Parathyroid adenoma (tissue), 2 donors: ENCODE results near the gene PDSS2.

Experiments
- H2AFZ ChIP-seq: fragments of 300-600 bp; sonication (generic); one replicate; pipeline ENCODE4 v1.7.0; 2017; ENCODE audit warnings: antibody characterized with exemption, mild to moderate bottlenecking
- H3K27ac ChIP-seq: fragments of 300-600 bp; sonication (generic); one replicate; pipeline ENCODE4 v1.7.0; 2017
- H3K27me3 ChIP-seq: fragments of 300-600 bp; sonication (generic); one replicate; pipeline ENCODE4 v1.7.0; 2017; ENCODE audit warnings: low read length; ENCODE audit not compliant: control insufficient read depth, insufficient read depth
- H3K36me3 ChIP-seq: fragments of 300-600 bp; sonication (generic); one replicate; pipeline ENCODE4 v1.7.0; 2017; ENCODE audit warnings: low read length; ENCODE audit not compliant: control insufficient read depth, insufficient read depth
- H3K4me1 ChIP-seq: fragments of 300-600 bp; sonication (generic); one replicate; pipeline ENCODE4 v1.7.0; 2017; ENCODE audit warnings: control low read depth
- H3K4me2 ChIP-seq: fragments of 300-600 bp; sonication (generic); one replicate; pipeline ENCODE4 v1.7.0; 2017; ENCODE audit warnings: low read length
- H3K4me3 ChIP-seq: fragments of 300-600 bp; sonication (generic); one replicate; pipeline ENCODE4 v1.7.0; 2017; ENCODE audit warnings: low read depth, low read length
- H3K79me2 ChIP-seq: fragments of 300-600 bp; sonication (generic); one replicate; pipeline ENCODE4 v1.7.0; 2017; ENCODE audit warnings: control low read depth
- H3K9ac ChIP-seq: fragments of 300-600 bp; sonication (generic); one replicate; pipeline ENCODE4 v1.7.0; 2017; ENCODE audit warnings: mild to moderate bottlenecking
- H3K9me3 ChIP-seq: fragments of 300-600 bp; sonication (generic); one replicate; pipeline ENCODE4 v1.7.0; 2017; ENCODE audit warnings: low read length; ENCODE audit not compliant: control insufficient read depth
- CTCF ChIP-seq: fragments of 300-600 bp; sonication (generic); IDR thresholded peaks from one replicate; pipeline ENCODE4 v1.7.0; 2017; ENCODE audit warnings: antibody characterized with exemption, mild to moderate bottlenecking
- donor health status: primary hyperparathyroidism.

PDSS2 gene

GRCh38 chr6:107267006-107267405, 192.4 kb downstream of the PDSS2 start:
- Histone ChIP-seq H3K27me3 (no peaks in the 10 kb centered on the region), H3K79me2 (no peaks in the 10 kb centered on the region), H3K36me3 (no peaks in the 10 kb centered on the region), H3K4me3 (no peak overlapping the region), H2AFZ (no peak overlapping the region), H3K9ac (no peak overlapping the region), H3K27ac (no peak overlapping the region), H3K9me3 (no peaks in the 10 kb centered on the region), H3K4me2 (no peak overlapping the region), H3K4me1 (no peaks in the 10 kb centered on the region)
- TF ChIP-seq CTCF, result no peak

DNA sequence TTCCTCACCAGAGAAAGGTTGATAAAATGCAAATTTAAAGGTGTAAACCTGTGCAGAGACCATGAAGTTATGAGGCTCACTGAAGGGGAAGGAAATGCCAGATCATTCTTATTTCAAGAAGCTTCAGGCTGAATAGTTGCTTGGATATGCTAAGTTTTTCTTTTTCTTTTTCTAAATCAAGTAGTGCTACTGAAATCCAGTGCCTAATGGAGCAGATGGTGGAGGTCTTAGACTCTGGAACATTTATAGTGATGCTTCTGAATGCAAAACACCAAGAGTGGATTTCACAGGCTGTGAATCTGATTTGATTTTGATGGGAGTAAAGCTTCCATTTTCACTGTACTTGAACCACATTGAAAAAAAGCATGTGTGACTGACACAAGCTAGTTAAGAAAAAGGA, 192.8 kb downstream of the PDSS2 start:
- no peak overlapping the region for H3K4me3 ChIP-seq
- H3K9me3 ChIP-seq, result no peaks in the 10 kb centered on the region
- no peak overlapping the region for H3K9ac ChIP-seq
- no peak overlapping the region for H3K4me2 ChIP-seq
- no peak overlapping the region for H3K27ac ChIP-seq
- no peaks in the 10 kb centered on the region for H3K36me3 ChIP-seq
- no peak for TF ChIP-seq CTCF
- H3K4me1 ChIP-seq, result no peaks in the 10 kb centered on the region
- H3K79me2 ChIP-seq, result no peaks in the 10 kb centered on the region
- no peaks in the 10 kb centered on the region for H3K27me3 ChIP-seq
- H2AFZ ChIP-seq, result no peak overlapping the region

DNA sequence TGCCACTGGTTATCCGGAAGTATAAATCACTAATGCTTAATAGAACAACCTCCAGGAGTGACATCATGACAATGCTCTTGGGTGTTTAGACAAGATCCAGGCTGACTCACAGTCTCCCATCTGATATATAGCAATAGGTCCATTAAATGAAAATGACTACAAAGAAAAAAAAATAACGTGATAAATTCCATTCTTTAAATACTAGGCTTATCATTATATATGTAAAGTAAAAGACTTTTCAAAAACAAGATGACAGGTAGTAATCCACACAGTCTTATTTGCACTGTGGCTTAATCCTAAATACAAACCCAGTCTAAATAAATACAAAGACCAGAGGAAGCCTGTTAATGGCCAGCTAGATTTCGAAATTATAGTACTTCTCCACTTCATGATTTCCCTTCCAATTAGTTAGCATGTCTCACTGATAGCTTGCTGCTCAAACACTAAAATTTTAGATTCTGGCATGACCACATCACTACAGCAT, 195.0 kb downstream of the PDSS2 start:
- no peak for TF ChIP-seq CTCF
- Histone ChIP-seq H3K4me3 (no peak overlapping the region), H3K36me3 (no peaks in the 10 kb centered on the region), H3K4me1 (no peaks in the 10 kb centered on the region), H3K27me3 (no peaks in the 10 kb centered on the region), H3K27ac (no peak overlapping the region), H3K9ac (no peak overlapping the region), H3K79me2 (no peaks in the 10 kb centered on the region), H3K4me2 (no peak overlapping the region), H2AFZ (no peak overlapping the region), H3K9me3 (no peaks in the 10 kb centered on the region)

DNA sequence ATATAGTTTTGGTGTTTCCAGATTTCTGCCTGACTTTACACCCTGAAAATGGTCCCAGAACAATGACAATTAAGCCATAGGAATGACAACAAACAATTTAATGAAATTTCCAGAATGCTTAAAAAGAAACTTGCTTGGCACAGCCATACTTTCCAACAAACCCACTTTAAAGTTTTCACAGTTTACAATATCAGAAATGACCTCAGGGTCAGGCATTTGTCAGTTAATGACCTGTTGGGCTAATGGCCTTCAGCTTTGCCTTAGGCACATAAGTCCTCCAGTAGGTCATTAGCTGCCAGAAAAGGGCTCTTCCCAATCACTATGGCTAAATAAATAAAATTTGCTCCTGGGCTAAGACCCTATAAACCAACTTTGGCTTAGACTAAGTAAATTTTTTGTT, 199.4 kb downstream of the PDSS2 start:
- Histone ChIP-seq H3K9me3 (no peaks in the 10 kb centered on the region), H3K4me1 (no peaks in the 10 kb centered on the region), H3K36me3 (no peaks in the 10 kb centered on the region), H3K4me3 (no peak overlapping the region), H3K27me3 (no peaks in the 10 kb centered on the region), H3K4me2 (no peak overlapping the region), H2AFZ (no peak overlapping the region), H3K27ac (no peak overlapping the region), H3K9ac (no peak overlapping the region), H3K79me2 (no peaks in the 10 kb centered on the region)
- TF ChIP-seq CTCF, result no peak

DNA sequence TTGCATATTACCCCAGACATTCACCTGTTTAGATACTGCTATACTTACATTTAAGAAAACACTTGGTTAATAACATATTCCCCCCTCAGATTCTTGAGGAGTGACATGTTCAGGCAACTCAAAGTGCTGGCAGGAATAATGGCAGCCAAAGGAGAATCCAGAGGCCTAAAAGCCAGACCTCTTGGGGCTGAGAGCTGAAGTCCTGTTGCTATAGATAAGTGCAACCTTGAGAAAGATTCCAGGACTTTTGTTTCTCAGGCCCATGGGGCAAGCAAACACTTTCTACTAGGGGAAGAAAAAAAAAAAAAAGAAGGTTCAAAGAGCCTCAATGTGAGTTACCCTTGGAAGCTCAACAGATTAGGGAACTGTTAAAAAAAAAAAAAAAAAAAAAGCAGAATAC, 211.2 kb downstream of the PDSS2 start:
- Histone ChIP-seq H3K36me3 (no peaks in the 10 kb centered on the region), H3K27ac (no peak overlapping the region), H3K4me3 (no peak overlapping the region), H3K9ac (no peak overlapping the region), H3K4me1 (no peaks in the 10 kb centered on the region), H3K9me3 (no peaks in the 10 kb centered on the region), H3K79me2 (no peaks in the 10 kb centered on the region), H3K27me3 (no peaks in the 10 kb centered on the region), H3K4me2 (no peak overlapping the region), H2AFZ (no peak overlapping the region)
- no peak for TF ChIP-seq CTCF
